HPDE6-E6E7 (cell line): ENCODE data around the gene PPP1R1B.
"Not testable (repeated sequence)": the region's sequence is repeated elsewhere in the genome, so short reads cannot be mapped to it uniquely, and the experiment has no call there.

Source experiments
- DNase-seq: peaks from one replicate; pipeline ENCODE4 v3.0.0; 2011; ENCODE audit warnings: missing footprints; ENCODE audit errors: extremely low spot score

Gene PPP1R1B

DNA sequence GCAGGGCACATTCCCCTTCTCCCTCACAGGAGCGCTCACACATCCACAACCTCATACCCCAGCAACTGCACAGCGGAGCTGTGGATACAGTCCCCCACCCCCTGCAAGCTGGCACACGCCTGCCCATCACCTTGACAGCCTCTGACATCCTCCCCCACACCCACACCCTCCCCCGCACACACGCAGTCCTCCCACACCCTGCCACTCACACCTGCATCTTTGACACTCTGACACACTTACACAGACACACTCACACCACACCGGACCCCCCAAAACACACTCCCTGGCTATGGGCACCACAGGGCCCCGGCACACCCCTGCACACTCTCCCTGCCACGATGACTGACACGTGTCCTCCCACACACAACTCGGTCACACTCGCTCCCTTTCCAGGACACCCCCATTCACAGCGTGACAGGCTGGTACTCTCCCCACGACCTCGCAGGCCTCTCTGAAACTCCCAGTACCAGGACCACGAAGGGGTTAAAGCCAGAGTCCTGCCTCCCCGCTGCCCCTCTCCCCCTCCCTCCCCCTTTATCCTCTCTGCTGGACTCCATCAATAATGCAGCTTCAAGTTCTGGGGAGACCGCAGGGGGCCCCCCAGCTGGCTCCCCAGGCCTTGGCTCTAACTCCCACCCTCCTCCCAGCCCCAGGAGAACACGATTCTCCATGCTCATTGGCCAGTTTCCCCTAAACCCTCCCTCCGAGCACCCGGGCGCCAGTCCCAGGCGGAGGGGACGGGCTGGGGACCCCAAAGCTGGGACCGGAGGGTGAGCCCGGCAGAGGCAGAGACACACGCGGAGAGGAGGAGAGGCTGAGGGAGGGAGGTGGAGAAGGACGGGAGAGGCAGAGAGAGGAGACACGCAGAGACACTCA, at the start of gene PPP1R1B:
TSS of gene PPP1R1B (plus strand) at position 782 of the 876 bp plus-strand sequence. CDS start 441 bp downstream, outside the sequence.
- no peak for DNase-seq

DNA sequence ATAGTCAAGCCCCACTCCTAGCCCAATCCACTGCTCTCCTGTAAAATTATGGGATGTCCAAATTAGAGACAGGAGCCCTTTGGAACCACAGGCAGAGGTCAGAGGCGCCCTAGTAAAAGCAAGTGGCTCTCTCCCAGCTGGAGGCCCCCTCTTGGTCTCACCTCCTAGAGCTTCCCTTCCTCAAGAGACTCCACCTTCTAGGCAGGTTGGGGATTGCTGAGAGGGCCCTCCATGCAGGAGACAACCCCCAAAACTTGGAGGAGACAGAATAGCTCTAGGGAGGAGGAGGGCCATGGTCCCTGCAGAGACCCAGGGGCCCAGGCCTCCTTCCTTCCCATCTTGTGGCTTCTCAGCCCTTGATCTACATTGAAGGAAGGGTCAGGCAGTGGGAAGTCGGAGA, 48.5 kb upstream of the PPP1R1B start:
- no peak for DNase-seq

DNA sequence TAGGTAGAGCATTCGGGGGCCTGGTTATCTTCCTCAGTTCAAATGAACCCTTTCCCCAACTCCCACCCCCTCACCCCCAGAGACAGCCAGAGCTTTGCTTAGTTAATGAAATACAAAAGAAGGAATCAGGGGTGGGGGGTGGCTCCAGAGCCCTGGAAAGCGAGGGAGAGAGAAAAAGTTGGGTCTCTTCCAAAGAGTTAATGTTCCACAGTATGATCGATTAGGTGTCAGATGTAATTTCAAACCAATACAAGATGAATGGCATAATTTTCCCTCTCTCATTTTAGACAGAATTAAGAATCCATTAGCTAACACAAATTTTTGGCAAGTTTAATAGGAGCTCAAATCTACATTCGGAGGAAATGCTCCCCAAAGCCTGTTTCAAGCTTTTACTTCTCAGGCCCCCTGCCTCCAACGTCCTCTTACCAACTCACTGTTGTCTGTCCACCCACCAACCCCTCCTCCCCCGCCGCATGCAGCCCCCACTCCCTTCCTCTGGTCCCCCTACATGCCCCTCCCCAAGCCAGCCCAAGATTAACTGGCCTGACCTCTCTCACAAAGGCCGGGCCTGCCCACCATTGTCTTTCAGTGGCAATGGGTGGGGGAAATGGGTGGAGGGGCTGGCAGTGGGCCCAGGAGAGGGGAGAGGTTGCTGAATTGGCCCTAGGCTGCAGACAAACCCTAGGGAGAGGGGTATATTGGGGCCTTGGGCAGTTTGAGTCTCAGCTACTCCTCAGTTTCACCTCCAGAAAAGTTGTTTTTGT, 47.3 kb upstream of the PPP1R1B start:
- DNase-seq = no peak

DNA sequence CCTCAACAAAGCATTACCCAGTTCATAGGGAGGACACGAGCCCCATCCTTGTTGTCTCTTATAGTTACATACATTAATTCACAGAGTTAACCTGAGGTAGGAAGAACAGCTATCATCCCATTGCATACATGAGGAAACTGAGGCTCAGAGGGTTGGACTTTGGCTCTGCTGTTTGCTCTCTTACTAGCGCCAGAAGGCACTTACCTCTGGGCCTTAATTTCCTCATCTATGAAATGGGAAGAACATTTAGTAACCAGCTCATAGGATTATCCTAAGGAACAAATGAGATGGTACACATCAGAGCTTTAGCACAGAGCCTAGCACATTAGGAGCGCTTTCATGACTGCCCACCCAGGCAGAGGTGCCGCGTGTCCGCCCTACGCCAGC, 46.7 kb upstream of the PPP1R1B start:
- DNase-seq = no peak

DNA sequence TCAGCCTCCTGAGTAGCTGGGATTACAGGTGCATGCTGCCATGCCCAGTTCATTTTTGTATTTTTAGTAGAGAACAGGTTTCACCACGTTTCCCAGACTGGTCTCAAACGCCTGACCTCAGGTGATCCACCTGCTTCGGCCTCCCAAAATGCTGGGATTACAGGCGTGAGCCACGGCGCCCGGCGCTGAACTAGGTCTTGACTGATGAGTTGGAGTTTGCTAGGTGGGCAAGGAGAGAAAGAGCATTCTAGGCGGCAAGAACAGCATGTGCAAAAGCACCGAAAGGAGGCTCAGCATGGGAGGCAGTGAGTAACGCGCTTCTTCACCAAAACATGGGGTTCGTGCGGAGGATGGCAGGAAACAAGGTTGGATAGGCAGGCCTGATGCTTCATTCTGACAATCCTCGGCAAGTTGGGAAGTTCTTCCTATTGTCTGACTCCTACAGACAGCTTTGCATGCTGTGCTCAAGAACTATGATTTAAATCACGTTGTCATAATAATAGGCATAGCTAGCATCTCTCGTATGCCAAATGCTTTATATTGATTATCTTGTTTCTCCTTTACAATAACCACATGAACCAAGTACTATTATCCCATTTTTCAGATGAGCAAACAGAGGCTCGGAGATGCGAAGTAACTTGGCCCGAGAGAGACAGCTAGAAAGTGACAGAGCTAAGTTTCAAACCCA, 45.5 kb upstream of the PPP1R1B start:
- DNase-seq = no peak

DNA sequence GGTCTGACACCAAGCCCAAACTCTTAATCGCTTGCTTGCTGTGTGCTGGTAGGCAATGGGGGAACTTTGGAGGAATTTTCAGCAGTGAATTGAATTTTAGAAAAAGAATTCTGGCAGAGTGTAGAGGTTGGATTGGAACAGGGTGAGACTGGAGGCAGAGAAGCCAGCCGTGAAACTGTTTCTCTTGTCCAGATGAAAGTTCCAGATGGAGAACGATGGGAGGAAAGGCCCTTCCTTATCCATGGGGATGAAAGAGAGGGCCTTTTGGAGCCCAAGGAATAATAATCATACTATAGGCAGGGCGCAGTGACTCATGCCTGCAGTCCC, 45.0 kb upstream of the PPP1R1B start:
- DNase-seq = no peak

DNA sequence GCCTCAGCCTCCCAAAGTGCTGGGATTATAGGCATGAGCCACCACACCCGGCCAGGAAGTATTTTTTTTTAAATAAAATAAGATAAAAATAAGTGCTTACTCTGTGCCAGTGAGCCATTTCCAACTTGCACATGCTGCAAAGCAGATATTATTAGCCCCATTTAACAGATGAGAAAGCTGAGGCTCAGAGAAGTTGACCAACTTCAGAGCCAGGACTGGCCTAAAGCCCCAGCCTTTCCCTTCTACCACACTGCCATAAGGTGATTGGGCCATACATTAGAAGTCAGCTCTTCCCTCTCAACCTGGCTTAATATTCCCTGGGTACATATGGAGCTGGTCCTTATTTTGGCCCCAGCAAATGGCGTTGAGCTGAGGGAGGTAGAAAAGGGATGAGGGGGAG, 44.1 kb upstream of the PPP1R1B start:
- DNase-seq = no peak

DNA sequence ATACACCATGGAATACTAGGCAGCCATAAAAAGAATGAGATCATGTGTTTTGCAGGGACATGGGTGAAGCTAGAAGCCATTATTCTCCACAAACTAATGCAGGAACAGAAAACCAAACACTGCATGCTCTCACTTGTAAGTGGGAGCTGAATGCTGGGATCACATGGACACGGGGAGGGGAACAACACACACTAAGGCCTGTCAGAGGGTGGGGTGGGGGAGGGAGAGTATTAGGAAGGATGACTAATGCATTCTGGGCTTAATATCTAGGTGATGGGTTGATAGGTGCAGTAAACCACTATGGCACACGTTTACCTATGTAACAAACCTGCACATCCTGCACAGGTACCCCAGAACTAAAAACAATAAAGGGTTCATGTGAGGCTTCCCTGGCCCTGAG, 36.6 kb upstream of the PPP1R1B start:
- DNase-seq = not testable (repeated sequence)

DNA sequence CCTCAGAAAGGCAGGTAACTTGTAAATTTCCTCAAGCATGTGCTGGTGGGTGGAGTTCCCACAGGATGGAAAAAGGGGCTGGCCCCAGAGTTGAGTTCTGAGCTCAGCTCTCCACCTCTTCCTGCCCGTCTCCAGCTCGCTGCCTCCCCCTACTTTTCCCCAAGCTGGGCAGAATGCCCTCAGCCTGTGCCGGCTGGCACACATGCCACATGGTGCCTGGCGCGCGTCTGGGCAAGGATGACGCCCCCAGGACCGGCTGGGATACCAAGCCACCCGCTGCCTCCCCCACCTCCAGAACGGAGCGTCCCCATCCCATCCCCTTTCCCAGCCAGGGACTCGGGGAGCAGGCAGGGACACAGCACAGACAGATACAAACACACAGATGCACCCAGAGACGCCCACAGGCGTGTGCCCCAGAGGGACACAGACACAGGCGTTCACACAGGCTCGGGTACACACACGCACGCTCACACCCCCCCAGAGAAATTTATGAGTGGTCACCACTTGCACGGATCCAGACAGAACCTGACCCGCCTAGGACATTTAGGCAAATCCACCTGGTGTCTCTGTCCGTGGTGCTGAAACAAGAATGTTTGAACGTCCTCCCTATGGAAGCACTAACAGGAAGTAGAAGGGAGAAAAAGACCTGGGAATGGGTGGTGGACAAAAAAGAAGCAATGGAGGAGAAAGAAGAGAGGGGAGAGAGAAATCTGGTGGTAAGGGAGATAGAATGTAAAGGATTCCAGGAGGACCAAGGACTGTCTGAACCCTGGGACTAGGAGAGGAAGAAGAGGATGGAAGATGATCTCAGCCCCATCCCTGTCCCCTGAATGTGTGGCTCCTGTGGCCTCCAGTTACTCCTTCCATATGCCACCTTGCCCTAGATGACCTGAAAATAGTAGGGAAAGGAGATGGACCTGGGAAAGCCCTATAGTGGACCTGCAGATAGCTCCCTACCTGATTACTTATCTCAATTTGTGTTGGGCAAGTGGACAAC, 34.5 kb upstream of the PPP1R1B start:
- DNase-seq = no peak

DNA sequence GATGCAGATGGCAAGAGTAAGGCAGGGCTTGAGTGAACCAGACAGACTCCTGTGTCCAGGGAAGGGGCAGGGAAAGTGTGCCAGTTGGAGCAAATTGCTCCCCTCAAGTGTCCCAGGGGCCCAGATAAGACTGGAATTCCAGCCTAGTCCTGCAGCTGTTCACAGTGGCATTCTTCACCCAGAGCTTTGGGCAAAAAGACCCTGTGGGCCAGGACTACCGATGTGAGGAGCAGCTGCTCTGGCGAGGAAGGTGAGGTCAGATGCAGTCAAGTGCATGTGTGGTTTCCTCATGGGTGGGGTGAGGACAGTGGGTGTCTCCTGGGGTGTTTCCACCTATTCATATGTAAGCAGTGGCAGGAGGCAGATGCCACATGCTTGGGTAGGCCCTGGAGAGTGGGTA, 33.4 kb upstream of the PPP1R1B start:
- DNase-seq = no peak

DNA sequence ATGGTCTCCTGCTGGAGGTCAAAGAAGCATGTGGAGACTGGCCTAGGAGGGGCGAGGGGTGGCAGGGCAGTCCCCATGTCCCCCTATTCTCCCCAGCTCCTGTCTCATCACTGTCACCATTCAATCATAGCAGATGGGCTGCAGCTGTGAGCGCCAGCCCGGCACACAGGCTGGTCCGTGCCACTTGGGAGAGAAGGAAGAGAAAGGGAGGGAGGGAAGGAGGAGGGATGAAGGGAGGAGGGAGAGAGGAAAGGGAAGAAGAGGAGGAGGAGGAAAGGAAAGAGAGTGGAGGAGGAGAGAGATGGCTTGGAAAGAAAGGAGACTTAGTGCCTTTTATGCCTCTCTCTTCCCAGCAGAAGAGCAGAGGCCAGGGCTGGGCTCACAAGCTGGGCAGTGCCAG, 31.5 kb upstream of the PPP1R1B start:
- DNase-seq = no peak

DNA sequence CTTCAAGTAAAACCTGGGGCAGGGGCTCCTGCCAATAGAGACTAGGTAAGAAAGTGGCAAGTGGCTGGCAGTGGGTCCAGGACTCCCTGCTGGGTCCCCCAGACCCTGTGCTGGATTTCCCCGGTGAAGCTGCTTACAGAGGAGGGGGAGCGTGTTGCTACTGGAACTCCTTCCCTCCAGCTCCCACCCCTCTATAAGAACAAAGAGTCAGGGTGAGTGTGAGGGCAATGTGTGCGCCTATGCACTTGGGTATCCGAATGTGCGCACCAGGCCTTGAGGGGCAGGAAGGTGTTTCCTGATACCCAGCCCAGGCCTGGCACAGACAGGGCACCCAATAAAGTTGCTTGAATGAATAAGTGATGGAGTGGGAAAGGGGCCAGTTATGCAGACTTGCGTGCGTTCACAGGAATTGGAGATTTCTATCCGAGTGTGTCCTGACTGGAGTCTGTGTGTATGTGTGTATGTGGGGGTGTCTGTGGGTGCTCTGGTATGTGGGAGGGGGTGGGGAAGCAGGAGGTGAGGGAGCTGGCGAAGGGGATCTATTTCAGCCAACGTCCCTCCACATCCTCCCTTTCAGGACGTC, 30.7 kb upstream of the PPP1R1B start:
- no peak for DNase-seq

DNA sequence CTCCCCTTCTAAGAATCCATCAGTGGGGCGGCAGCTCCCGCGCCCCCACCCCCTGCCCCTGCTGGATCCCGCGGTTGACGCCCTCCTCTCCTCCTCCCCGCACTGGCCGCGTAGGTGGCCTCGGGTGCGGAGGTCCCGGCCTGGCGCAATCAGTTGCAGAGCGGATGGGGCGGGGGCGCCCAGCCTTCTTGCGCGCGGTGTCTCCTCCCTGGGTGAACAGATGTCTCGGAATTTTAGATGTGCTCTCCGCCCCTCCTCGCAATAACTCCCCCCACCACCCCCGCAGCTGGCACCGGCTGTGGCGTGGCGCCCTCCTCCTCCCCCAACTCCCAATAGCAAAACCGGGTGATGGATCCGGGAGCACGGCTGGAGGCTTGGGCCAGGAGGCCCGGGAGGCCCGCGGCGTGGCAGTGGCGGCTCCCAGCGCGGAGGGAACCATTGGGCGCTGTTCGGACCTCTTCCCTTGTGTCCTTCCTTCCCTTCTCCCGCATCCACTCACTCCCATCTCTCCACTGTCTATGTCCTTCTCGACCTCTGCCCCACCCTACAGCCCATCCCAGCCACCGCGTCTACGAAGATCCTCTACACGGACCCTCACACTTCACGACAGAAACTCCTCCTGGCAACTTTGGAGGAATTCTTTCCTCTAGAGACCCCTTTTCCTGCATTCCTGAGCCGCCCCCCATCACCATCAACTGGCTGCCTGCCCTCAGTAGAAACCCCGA, 30.0 kb upstream of the PPP1R1B start:
- no peak for DNase-seq

DNA sequence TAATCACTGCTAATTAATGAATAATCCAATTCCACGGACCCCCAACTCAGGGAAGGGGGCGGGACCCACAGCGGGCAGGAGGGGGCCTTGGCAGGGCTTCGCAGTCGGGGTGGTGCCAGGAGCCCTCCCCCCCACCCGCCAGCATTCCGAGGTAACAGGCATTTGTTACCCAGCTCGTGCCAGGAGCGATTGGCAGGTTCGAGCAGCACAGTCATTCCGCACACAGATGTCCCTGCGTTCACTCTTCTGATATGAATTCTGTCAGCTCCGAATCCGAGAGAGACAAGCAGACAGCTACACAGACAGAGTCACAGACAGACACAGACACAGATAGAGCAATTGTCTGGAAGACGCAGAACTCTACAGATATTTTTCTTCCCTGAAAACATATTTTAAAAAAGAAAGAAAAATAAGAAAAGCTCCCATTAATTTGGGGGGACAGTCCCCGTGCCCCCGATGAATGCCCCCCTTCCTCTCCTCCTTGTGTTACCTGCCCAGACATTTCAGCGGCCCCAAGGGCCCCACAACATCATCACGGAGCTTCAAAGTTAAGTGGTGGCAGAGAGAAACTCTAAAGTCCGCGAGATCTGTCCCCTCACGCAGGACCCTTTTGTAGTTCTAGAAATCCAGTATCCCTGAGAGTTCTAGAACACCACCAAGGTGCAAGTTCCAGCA, 29.2 kb upstream of the PPP1R1B start:
- DNase-seq = no peak

DNA sequence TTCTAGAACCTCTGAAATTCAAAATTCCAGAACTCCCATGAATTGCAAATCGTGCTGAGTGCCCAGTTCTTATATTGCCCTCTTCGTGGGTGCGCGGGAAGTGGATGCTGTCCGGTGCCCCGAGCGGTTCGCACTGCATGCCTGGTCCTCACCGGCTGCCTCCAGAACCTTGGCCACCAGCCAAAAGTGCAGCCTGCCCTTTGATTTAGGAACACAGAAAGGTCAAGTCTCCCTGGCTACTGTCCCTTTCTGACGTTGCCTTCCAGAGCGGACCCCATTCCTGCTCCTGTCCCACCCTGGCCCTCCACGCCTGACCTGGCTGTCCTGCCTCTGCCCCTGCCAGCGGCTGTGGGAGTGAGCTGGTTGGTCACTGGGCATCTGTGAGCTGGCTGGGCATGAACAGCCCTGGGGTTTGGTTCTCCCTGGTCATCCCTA, 28.7 kb upstream of the PPP1R1B start:
- no peak for DNase-seq

DNA sequence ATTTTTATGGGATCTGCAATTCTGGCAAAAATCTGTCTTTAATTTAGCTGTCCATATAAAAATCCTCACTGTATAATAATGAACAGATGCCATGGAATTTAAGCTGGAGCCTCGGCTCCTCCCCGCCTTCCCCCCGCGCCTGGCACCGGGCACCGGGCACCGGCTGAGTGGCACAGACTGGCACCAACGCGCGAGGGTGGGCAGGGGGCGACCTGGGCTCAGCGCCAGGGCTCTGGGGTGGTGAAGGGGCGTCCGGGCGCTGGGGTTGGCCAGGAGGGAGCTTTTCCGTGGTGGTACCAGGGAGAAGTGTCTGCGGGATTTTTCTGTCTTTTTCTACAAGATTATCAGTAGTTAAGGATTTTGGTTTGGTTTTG, 28.1 kb upstream of the PPP1R1B start:
- DNase-seq = no peak

DNA sequence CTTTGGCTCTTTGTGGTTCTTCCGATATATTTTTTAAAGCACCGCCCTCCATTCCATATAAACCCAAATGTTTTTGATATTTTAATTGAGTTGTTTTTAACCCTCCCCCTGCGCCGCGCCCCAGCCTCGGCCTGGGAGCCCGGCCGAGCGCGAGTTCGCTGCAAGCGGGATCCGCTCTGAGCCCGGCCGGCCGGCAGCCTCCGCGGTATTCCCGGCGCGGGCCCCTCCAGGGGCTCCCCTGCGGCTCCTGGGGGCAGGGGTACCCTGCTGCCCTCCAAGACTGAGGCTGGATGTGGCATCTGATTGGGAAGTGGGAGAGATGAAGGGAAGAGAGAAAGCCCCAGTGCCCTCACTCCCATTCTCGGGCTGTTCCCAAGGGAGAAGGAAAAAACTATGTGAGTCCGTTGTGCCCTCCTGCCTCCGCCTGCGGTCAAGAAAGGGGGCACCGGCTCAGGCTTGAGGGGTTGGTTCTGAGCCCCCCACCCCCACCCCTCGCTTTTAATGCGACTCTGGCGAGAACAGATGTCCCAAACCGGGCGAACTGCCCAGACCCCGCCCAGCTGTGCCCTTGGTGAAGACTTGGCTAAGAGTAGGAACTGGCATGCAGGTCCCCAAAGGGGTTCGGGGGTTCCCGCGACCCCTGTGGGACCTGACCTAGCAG, 27.6 kb upstream of the PPP1R1B start:
- no peak for DNase-seq

DNA sequence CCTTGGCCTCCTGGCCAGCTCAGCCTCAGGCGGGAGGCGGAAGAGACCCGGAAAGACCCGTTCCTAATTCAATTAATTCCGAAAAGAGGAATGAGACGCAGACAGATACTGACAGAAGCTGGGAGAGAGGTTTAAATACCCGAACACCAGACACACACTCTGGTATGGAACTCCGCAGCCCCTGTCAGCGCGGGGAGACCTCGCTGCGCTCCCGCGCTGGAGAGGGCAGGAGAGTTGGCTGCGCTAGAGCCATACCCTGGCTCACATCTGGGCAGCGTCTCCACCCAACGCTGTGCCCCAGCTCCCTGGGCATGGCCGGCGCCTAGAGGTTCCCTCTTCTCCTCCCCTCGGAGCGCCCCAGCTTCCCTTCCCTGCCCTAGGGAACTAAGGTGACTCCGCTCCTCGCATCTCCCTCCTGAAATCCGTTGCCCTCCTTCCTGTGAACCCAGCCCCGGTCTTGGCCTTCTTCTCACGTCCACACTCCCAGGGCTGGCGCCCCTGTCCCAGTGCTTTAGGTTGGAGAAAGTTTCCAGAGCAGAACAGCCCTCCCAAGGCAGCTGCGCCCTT, 27.0 kb upstream of the PPP1R1B start:
- DNase-seq = no peak
